Activated CD4-positive, alpha-beta T cell treated with anti-CD3 and anti-CD28 coated beads for 36 hours (primary cell): Measurements from ENCODE around the gene TULP4. TPM values are rescaled to one million over a fixed set of nuclear protein-coding genes. Genes with fewer than 3 reads are reported as not detected.
"Not testable (repeated sequence)": the region's sequence is repeated elsewhere in the genome, so short reads cannot be mapped to it uniquely, and the experiment has no call there.

Experiments
- ATAC-seq: fragments of 200-7000 bp; cut with Tn5 transposase; one replicate; pipeline ENCODE4 v1.10.0; 2021; ENCODE audit warnings: mild to moderate bottlenecking, moderate library complexity
- CTCF ChIA-PET: fragments of 350-600 bp; sonication (Branson Sonifier 250); formaldehyde crosslinking; loops from one replicate; lab custom pipeline; 2021; ENCODE audit warnings: antibody characterized with exemption; lab: Charles Lee
- POLR2A ChIA-PET: fragments of 350-600 bp; sonication (Branson Sonifier 250); formaldehyde crosslinking; loops from one replicate; lab custom pipeline; 2021; ENCODE audit warnings: antibody characterized with exemption, inconsistent platforms; lab: Charles Lee
- DNase-seq: peaks from one replicate; pipeline ENCODE4 v3.0.0-alpha.2; 2020
- H3K27ac Mint-ChIP-seq: one replicate; pipeline ENCODE4 v1.8.0; 2021; ENCODE audit warnings: mixed read lengths
- H3K27me3 Mint-ChIP-seq: one replicate; pipeline ENCODE4 v1.8.0; 2021; ENCODE audit warnings: mixed read lengths
- H3K36me3 Mint-ChIP-seq: one replicate; pipeline ENCODE4 v1.8.0; 2021; ENCODE audit warnings: low read depth, mixed read lengths
- H3K4me1 Mint-ChIP-seq: one replicate; pipeline ENCODE4 v1.8.0; 2021; ENCODE audit warnings: mixed read lengths
- H3K4me3 Mint-ChIP-seq: one replicate; pipeline ENCODE4 v1.8.0; 2021; ENCODE audit warnings: mild to moderate bottlenecking, moderate library complexity, mixed read lengths
- H3K9me3 Mint-ChIP-seq: one replicate; pipeline ENCODE4 v1.8.0; 2021; ENCODE audit warnings: low read depth, mixed read lengths
- intact Hi-C, 2 experiments: fragments of 100-400 bp; cut with DNase I in 1 of 2; cut with micrococcal nuclease in 1 of 2; formaldehyde crosslinking; loops; one replicate each; pipeline versions ENCODE4 v1.14.2 to v1.15.1; 2022 to 2024; cut with DNase I, micrococcal nuclease
- total RNA-seq, 2 experiments: library from RNA; stranded (reverse); gene quantifications; one replicate each; pipeline ENCODE4 v1.2.3, GENCODE V29; 2021

TULP4 gene
- total RNA-seq, 2 experiments from 2014 or later: 11.8 to 14.3 TPM

- CTCF ChIA-PET: no interaction called here
These were observed 160.2 kb downstream of the TULP4 start for GRCh38 chr6:158472447-158472846.

GRCh38 chr6:158474961-158475343, 162.7 kb downstream of the TULP4 start:
- DNase-seq (no peak), ATAC-seq (no peak)
- POLR2A ChIA-PET: interaction anchor here (0.7 kb wide), 1 partner anchor 658 kb away, joined by 4 read pairs; no protein-coding TSS in a partner anchor
- Mint-ChIP-seq H3K36me3 (peaks cover 12% of the 10 kb centered on the region), H3K9me3 (no peaks in the 10 kb centered on the region), H3K4me3 (no peak overlapping the region), H3K27ac (no peak overlapping the region), H3K4me1 (no peaks in the 10 kb centered on the region), H3K27me3 (no peaks in the 10 kb centered on the region)
- CTCF ChIA-PET: no interaction called here
- intact Hi-C loops: no loop called here

More at GRCh38 chr6:158472447-158472846, 160.2 kb downstream of the TULP4 start:
- ATAC-seq: no peak
- intact Hi-C loops: no loop called here
- H3K27ac Mint-ChIP-seq: no peak overlapping the region
- no peaks in the 10 kb centered on the region for H3K9me3 Mint-ChIP-seq
- H3K27me3 Mint-ChIP-seq: no peaks in the 10 kb centered on the region
- no peaks in the 10 kb centered on the region for H3K4me1 Mint-ChIP-seq
- DNase-seq: no peak
- POLR2A ChIA-PET: no interaction called here
- H3K36me3 Mint-ChIP-seq: peaks cover 14% of the 10 kb centered on the region
- no peak overlapping the region for H3K4me3 Mint-ChIP-seq

DNA sequence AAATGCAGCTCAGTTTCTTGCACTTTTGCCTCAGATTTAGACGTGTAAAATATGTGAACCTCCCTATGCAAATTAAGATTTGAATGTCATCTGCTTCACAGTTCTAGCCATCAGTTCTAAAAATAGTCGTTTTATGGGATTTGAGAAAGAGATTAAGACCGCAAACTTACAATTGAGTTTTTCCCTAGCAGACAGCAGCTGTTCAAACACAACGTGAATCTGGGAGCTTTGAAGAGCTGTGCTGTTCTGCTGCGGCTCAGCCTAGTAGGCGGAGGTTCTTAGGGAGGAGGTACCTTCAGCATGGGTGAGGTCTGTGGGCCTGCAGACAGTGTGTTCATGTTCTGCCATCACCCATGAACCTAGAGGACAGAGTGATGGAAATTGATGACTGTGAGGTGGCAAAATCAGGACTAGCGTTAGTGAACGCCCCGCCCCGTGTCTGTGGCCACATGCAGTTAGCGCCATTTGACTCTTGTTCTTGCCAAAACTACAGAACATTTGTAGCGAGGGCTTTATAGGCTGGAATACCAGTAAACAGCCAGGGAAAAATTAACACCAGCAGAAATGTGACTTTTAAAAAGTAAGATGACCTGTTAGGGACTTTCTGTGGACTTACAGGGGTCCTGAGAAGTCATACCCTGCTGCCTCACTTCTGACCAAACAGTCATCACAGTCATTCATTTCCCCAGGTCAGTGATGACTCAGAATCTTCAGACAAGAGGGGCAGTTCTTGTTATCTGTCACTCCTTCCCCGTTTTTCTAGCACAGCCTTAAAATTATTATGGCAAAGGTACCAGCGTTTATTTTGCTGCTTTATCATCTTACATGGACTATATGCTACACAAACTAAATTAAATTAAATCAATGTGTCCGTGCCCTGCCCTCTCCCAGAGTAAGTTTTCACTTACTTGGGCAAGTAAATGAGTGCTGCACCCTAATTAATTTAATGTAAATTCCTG, 163.4 kb downstream of the TULP4 start:
- no peak overlapping the region for H3K4me3 Mint-ChIP-seq
- no peak for DNase-seq
- intact Hi-C loops: no loop called here
- CTCF ChIA-PET: interaction anchor here (0.7 kb wide), 1 partner anchor 199 kb away, joined by 3 read pairs; no protein-coding TSS in a partner anchor
- no peaks in the 10 kb centered on the region for H3K9me3 Mint-ChIP-seq
- no peaks in the 10 kb centered on the region for H3K4me1 Mint-ChIP-seq
- peaks cover 14% of the 10 kb centered on the region for H3K36me3 Mint-ChIP-seq
- ATAC-seq: no peak
- H3K27ac Mint-ChIP-seq: no peak overlapping the region
- no peaks in the 10 kb centered on the region for H3K27me3 Mint-ChIP-seq
- POLR2A ChIA-PET: no interaction called here

DNA sequence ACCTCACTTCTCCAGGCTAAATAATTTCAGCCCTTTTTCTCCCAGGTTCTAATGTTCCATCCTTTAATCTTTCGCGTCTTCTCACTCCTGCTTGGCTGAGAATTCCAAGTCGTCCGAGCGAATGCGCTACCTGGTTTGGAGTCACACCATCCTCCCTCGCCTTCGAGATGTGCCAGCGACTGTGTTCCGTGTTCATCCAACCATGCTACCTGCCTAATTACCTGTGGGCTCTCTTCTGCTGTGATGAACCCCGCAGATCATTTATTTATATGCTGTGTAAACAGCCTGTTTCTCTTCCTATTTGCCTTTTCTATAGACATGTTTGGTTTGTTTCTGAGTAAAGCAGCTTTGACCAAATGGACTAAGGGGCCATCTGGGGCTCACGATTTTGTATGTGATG, 164.1 kb downstream of the TULP4 start:
- Mint-ChIP-seq H3K27ac (no peak overlapping the region), H3K4me3 (no peak overlapping the region), H3K4me1 (no peaks in the 10 kb centered on the region), H3K27me3 (no peaks in the 10 kb centered on the region), H3K36me3 (peaks cover 19% of the 10 kb centered on the region), H3K9me3 (no peaks in the 10 kb centered on the region)
- intact Hi-C loops: no loop called here
- no peak for DNase-seq
- ChIA-PET POLR2A (no interaction called here), CTCF (interaction anchor here (0.7 kb wide), 1 partner anchor 199 kb away, joined by 3 read pairs; no protein-coding TSS in a partner anchor)
- ATAC-seq: no peak

DNA sequence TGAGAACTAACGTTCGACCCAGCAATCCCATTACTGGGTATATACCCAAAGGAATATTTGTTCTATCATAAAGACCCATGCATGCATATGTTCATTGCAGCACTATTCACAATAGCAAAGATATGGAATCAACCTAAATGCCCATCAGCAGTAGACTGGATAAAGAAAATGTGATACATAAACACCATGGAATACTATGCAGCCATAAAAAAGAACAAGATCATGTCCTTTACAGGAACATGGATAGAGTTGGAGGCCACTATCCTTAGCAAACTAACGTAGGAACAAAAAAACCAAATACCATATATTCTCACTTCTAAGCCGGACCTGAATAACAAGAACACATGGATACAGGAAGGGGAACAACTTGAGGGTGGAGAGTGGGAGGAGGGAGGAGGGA, 165.5 kb downstream of the TULP4 start:
- H3K27ac Mint-ChIP-seq, DNase-seq, ATAC-seq, CTCF ChIA-PET, H3K4me1 Mint-ChIP-seq, H3K4me3 Mint-ChIP-seq, POLR2A ChIA-PET, H3K27me3 Mint-ChIP-seq, H3K9me3 Mint-ChIP-seq, intact Hi-C loops: not testable (repeated sequence)
- peaks cover 25% of the 10 kb centered on the region for H3K36me3 Mint-ChIP-seq

DNA sequence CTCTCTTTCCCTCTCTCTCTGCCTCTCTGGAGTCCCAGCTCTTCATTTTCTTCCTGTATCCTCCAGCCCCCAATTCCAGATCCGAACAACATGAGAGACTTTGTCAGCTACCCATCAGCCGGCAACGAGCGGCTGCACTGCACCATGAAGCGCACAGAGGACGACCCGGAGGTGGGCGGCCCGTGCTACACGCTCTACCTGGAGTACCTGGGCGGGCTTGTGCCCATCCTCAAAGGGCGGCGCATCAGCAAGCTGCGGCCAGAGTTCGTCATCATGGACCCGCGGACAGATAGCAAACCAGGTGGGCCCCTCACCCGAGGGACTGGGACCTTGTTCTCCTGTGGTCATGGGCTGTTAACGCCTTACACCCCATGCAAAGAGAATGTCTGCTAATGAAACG, 168.7 kb downstream of the TULP4 start:
- Mint-ChIP-seq H3K27me3 (no peaks in the 10 kb centered on the region), H3K36me3 (peaks cover 22% of the 10 kb centered on the region), H3K9me3 (no peaks in the 10 kb centered on the region), H3K4me1 (peaks cover 3% of the 10 kb centered on the region), H3K27ac (no peak overlapping the region), H3K4me3 (no peak overlapping the region)
- ATAC-seq (no peak), DNase-seq (no peak)
- ChIA-PET CTCF (no interaction called here), POLR2A (no interaction called here)
- intact Hi-C loops: no loop called here

DNA sequence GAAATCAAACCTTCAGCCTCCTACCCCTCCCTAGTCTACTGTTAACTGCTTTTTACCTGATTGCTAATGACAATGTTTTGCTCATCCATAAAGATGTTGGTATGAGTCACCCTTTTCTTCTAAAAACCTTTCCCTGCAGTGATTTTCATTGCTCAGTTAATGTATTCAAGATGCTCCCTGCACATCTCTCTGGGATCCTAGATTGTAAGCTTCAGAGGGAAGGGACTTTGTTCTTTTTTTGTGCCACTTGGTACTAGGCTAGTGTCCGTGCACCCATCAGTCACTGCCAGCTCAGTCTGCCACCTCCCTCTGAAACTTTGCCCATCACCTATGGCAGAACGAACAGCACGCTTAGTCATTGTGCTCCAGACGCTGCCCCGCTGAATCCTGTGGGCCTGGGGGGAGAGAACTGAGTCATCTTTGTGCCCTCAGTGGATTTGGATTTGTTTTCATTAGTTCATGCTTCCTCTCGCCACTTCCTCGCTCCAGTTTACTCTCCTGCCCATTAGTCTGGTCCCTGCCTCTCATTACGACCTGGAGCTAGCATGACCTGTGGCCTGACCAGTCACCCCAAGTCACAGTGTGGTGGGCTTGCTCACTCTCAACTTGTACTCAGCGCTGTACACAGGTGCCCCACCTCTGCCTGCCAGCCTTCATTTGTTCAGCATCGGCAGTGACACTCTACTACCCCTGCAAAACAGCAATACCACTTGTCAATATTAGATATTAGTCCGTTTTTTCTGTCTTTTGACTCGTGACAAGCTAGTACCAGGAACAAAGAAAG, 169.6 kb downstream of the TULP4 start:
- intact Hi-C loops: no loop called here
- Mint-ChIP-seq H3K27ac (no peak overlapping the region), H3K4me3 (no peak overlapping the region), H3K36me3 (peaks cover 15% of the 10 kb centered on the region), H3K4me1 (peaks cover 3% of the 10 kb centered on the region), H3K27me3 (no peaks in the 10 kb centered on the region), H3K9me3 (no peaks in the 10 kb centered on the region)
- ATAC-seq: no peak
- no peak for DNase-seq
- ChIA-PET POLR2A (no interaction called here), CTCF (interaction anchor here (1.0 kb wide), 1 partner anchor 16 kb away, joined by 3 read pairs; no protein-coding TSS in a partner anchor)

- ATAC-seq (no peak), DNase-seq (no peak)
- Mint-ChIP-seq H3K9me3 (no peaks in the 10 kb centered on the region), H3K27me3 (no peaks in the 10 kb centered on the region), H3K27ac (no peak overlapping the region), H3K4me1 (peaks cover 14% of the 10 kb centered on the region), H3K36me3 (peaks cover 12% of the 10 kb centered on the region), H3K4me3 (no peak overlapping the region)
- intact Hi-C loops: no loop called here
- ChIA-PET POLR2A (no interaction called here), CTCF (no interaction called here)
These were observed 173.2 kb downstream of the TULP4 start for GRCh38 chr6:158485431-158485830.

DNA sequence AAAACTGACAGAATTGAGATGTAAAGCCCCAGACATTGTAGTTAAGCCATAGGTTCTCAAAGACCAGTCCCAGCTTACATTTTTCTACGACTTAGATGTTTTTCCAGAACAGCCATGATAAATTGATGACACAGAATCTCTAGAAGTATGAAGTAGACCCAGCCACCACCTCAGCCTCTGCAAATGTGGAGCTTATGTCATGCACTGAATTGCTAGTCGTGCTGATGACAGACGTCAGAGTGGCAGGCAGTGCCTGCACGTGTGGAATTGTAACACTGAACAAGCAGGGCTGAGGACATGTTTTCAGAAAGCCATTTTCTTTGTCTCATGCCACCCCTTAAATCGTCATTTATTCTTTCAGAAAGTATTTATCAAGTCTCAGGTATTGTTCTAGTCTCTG, 175.2 kb downstream of the TULP4 start:
- Mint-ChIP-seq H3K27ac (no peak overlapping the region), H3K4me3 (no peak overlapping the region), H3K4me1 (peaks cover 11% of the 10 kb centered on the region), H3K36me3 (peaks cover 2% of the 10 kb centered on the region), H3K9me3 (no peaks in the 10 kb centered on the region), H3K27me3 (no peaks in the 10 kb centered on the region)
- intact Hi-C loops: no loop called here
- ChIA-PET CTCF (interaction anchor here (0.6 to 0.8 kb wide), 2 partner anchors 272 to 273 kb away, joined by 3 read pairs; no protein-coding TSS in a partner anchor), POLR2A (no interaction called here)
- ATAC-seq (peak; percentile 36), DNase-seq (no peak)

GRCh38 chr6:158488065-158488464, 175.8 kb downstream of the TULP4 start:
- DNase-seq (peak; percentile 41), ATAC-seq (peak; percentile 93)
- CTCF ChIA-PET: interaction anchor here (0.6 to 0.8 kb wide), 2 partner anchors 273 to 274 kb away, joined by 3 read pairs; no protein-coding TSS in a partner anchor
- H3K4me1 Mint-ChIP-seq: peaks cover 11% of the 10 kb centered on the region
- intact Hi-C loops: no loop called here
- peaks cover 4% of the 10 kb centered on the region for H3K36me3 Mint-ChIP-seq
- H3K27me3 Mint-ChIP-seq: no peaks in the 10 kb centered on the region
- no peaks in the 10 kb centered on the region for H3K9me3 Mint-ChIP-seq
- no peak overlapping the region for H3K27ac Mint-ChIP-seq
- POLR2A ChIA-PET: no interaction called here
- no peak overlapping the region for H3K4me3 Mint-ChIP-seq

DNA sequence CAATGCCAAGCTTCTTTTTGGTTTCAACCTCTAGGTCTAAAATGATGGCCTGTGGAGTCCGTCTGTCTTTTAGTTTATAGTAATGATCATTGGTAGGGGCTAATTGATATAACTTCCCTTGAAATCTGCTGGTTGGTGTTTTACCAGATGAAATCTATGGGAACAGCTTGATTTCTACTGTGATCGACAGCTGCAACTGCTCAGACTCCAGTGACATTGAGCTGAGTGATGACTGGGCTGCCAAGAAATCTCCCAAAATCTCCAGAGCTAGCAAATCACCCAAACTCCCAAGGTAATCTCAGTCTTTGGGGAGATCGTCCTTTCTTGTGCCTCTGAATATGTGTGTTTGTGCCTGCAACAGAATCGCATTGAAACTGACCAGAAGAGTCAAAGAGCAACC, 177.2 kb downstream of the TULP4 start:
- Mint-ChIP-seq H3K36me3 (peaks cover 7% of the 10 kb centered on the region), H3K9me3 (no peaks in the 10 kb centered on the region), H3K27ac (no peak overlapping the region), H3K27me3 (no peaks in the 10 kb centered on the region), H3K4me3 (no peak overlapping the region), H3K4me1 (peaks cover 11% of the 10 kb centered on the region)
- DNase-seq (no peak), ATAC-seq (no peak)
- POLR2A ChIA-PET: no interaction called here
- intact Hi-C loops: no loop called here
- CTCF ChIA-PET: interaction anchor here (0.6 kb wide), 1 partner anchor 21 kb away, joined by 4 read pairs; no protein-coding TSS in a partner anchor
